ENCODE data around the gene GHR.

Gene GHR

GRCh38 chr5:42621242-42621641 is 198.0 kb downstream of the GHR start:
- H3K27me3 ChIP-seq (ENCODE audit: insufficient read depth, low read depth, severe bottlenecking), result peaks cover 37% of the 10 kb centered on the region
- H3K36me3 ChIP-seq, result no peaks in the 10 kb centered on the region
- DNase-seq, result no peak
- H3K9me3 ChIP-seq (ENCODE audit: severe bottlenecking), result no peaks in the 10 kb centered on the region
- TF ChIP-seq CTCF (IDR thresholded peaks at IDR 0.05; ENCODE audit: low read depth, low read length), result no peak
- H3K4me3 ChIP-seq (ENCODE audit: low read depth, low read length), result no peak overlapping the region
- H3K27ac ChIP-seq, result no peak overlapping the region

GRCh38 chr5:42621662-42622061 is 198.4 kb downstream of the GHR start:
- H3K27ac ChIP-seq, result no peak overlapping the region
- peaks cover 35% of the 10 kb centered on the region for H3K27me3 ChIP-seq (ENCODE audit: insufficient read depth, low read depth, severe bottlenecking)
- DNase-seq, result no peak
- TF ChIP-seq CTCF (IDR thresholded peaks at IDR 0.05; ENCODE audit: low read depth, low read length), result no peak
- no peaks in the 10 kb centered on the region for H3K9me3 ChIP-seq (ENCODE audit: severe bottlenecking)
- H3K36me3 ChIP-seq, result no peaks in the 10 kb centered on the region
- H3K4me3 ChIP-seq (ENCODE audit: low read depth, low read length), result no peak overlapping the region

GRCh38 chr5:42624912-42625311 is 201.7 kb downstream of the GHR start:
- Histone ChIP-seq H3K4me3 (ENCODE audit: low read depth, low read length) (no peak overlapping the region), H3K36me3 (no peaks in the 10 kb centered on the region), H3K27me3 (ENCODE audit: insufficient read depth, low read depth, severe bottlenecking) (peaks cover 13% of the 10 kb centered on the region), H3K9me3 (ENCODE audit: severe bottlenecking) (no peaks in the 10 kb centered on the region), H3K27ac (no peak overlapping the region)
- no peak for TF ChIP-seq CTCF (IDR thresholded peaks at IDR 0.05; ENCODE audit: low read depth, low read length)
- no peak for DNase-seq

GRCh38 chr5:42626462-42626861 is 203.2 kb downstream of the GHR start:
- no peak for DNase-seq

GRCh38 chr5:42628821-42629220 is 205.6 kb downstream of the GHR start:
- Histone ChIP-seq H3K4me3 (ENCODE audit: low read depth, low read length) (no peak overlapping the region), H3K27ac (no peak overlapping the region), H3K9me3 (ENCODE audit: severe bottlenecking) (no peaks in the 10 kb centered on the region), H3K27me3 (ENCODE audit: insufficient read depth, low read depth, severe bottlenecking) (peaks cover 18% of the 10 kb centered on the region), H3K36me3 (no peaks in the 10 kb centered on the region)
- no peak for TF ChIP-seq CTCF (IDR thresholded peaks at IDR 0.05; ENCODE audit: low read depth, low read length)
- DNase-seq, result no peak

More at GRCh38 chr5:42626462-42626861, 203.2 kb downstream of the GHR start:
- Histone ChIP-seq H3K4me3 (ENCODE audit: low read depth, low read length) (no peak overlapping the region), H3K36me3 (no peaks in the 10 kb centered on the region), H3K27me3 (ENCODE audit: insufficient read depth, low read depth, severe bottlenecking) (peaks cover 13% of the 10 kb centered on the region), H3K9me3 (ENCODE audit: severe bottlenecking) (no peaks in the 10 kb centered on the region), H3K27ac (no peak overlapping the region)
- no peak for TF ChIP-seq CTCF (IDR thresholded peaks at IDR 0.05; ENCODE audit: low read depth, low read length)

- DNase-seq, result no peak
- TF ChIP-seq CTCF (IDR thresholded peaks at IDR 0.05; ENCODE audit: low read depth, low read length), result no peak
These were observed 206.0 kb downstream of the GHR start for GRCh38 chr5:42629284-42629683.

More at GRCh38 chr5:42629284-42629683, 206.0 kb downstream of the GHR start:
- Histone ChIP-seq H3K9me3 (ENCODE audit: severe bottlenecking) (no peaks in the 10 kb centered on the region), H3K36me3 (no peaks in the 10 kb centered on the region), H3K4me3 (ENCODE audit: low read depth, low read length) (no peak overlapping the region), H3K27me3 (ENCODE audit: insufficient read depth, low read depth, severe bottlenecking) (peaks cover 18% of the 10 kb centered on the region), H3K27ac (no peak overlapping the region)
